CD14-positive monocyte (primary cell): Measurements from ENCODE around the gene ZFP36. TPM values are rescaled to one million over a fixed set of nuclear protein-coding genes. Genes with fewer than 3 reads are reported as not detected.

Experiments used
- DNase-seq, 3 donors: peaks; one replicate each; pipeline ENCODE4 v3.0.0-alpha.2; 2011 to 2022
- H2AFZ ChIP-seq: 2 replicates; pipeline ENCODE4 v1.6.0; 2012; ENCODE audit warnings: mild to moderate bottlenecking, low read depth, low read length, inconsistent platforms; ENCODE audit not compliant: insufficient read depth, poor library complexity, severe bottlenecking
- H3K27ac ChIP-seq, 2 donors: 1 replicate in 1 of 2; 2 replicates in 1 of 2; pipeline ENCODE4 v1.5.1; 2012 to 2013; ENCODE audit warnings: low read length in 2 of 2, control low read depth in 1 of 2, inconsistent platforms in 1 of 2, low read depth in 1 of 2, mild to moderate bottlenecking in 1 of 2
- H3K27me3 ChIP-seq, 2 donors: one replicate each; pipeline versions ENCODE4 v1.6.0 to v1.6.1; 2011 to 2013; ENCODE audit warnings: low read length in 2 of 2; ENCODE audit not compliant: control insufficient read depth in 2 of 2, insufficient read depth in 2 of 2
- H3K36me3 ChIP-seq, 2 donors: replicated peaks in 1 of 2; 1 replicate in 1 of 2; 2 replicates in 1 of 2; pipeline versions ENCODE4 v1.5.1 to v1.6.1; 2012 to 2013; ENCODE audit warnings: low read length in 2 of 2, control low read depth in 1 of 2, inconsistent platforms in 1 of 2, mild to moderate bottlenecking in 1 of 2; ENCODE audit not compliant: insufficient read depth in 2 of 2, control insufficient read depth in 1 of 2
- H3K4me1 ChIP-seq, 2 donors: 1 replicate in 1 of 2; 2 replicates in 1 of 2; pipeline versions ENCODE4 v1.5.1 to v1.6.1; 2012 to 2013; ENCODE audit warnings: low read length in 2 of 2, control low read depth in 1 of 2, inconsistent platforms in 1 of 2, mild to moderate bottlenecking in 1 of 2, moderate library complexity in 1 of 2; ENCODE audit not compliant: insufficient read depth in 2 of 2, control insufficient read depth in 1 of 2
- H3K4me2 ChIP-seq: replicated peaks from 2 replicates; pipeline ENCODE3; 2012; ENCODE audit warnings: low read length, moderate library complexity, mild to moderate bottlenecking; ENCODE audit not compliant: poor library complexity, severe bottlenecking; ENCODE audit errors: extremely low read depth
- H3K4me3 ChIP-seq, 3 experiments: fragments of 200-600 bp in 1 of 3; sonication (generic) in 1 of 3; replicated peaks in 1 of 3; 1 replicate in 2 of 3; 2 replicates in 1 of 3; pipeline ENCODE4 v1.5.1; 2011 to 2013; ENCODE audit warnings: low read length in 3 of 3, mild to moderate bottlenecking in 3 of 3, control low read depth in 2 of 3, low read depth in 2 of 3, inconsistent platforms in 1 of 3, moderate library complexity in 1 of 3
- H3K79me2 ChIP-seq: 2 replicates; pipeline ENCODE4 v1.6.0; 2012; ENCODE audit warnings: mild to moderate bottlenecking, control low read depth, inconsistent platforms, low read length, moderate library complexity; ENCODE audit not compliant: insufficient read depth
- H3K9ac ChIP-seq: 2 replicates; pipeline ENCODE4 v1.6.0; 2017; ENCODE audit warnings: low read length, mild to moderate bottlenecking; ENCODE audit not compliant: insufficient read depth, poor library complexity, severe bottlenecking
- H3K9me3 ChIP-seq, 2 donors: replicated peaks in 1 of 2; 1 replicate in 1 of 2; 2 replicates in 1 of 2; pipeline versions ENCODE4 v1.5.1 to v1.6.1; 2012 to 2013; ENCODE audit warnings: low read length in 2 of 2, control low read depth in 1 of 2; ENCODE audit not compliant: control insufficient read depth in 1 of 2, insufficient read depth in 1 of 2
- H4K20me1 ChIP-seq: 2 replicates; pipeline ENCODE4 v1.6.0; 2012; ENCODE audit warnings: mild to moderate bottlenecking, low read length, control low read depth, moderate library complexity; ENCODE audit not compliant: insufficient read depth
- H3K27ac Mint-ChIP-seq, 7 donors: one replicate each; pipeline ENCODE4 v1.8.0; 2020; ENCODE audit warnings: mild to moderate bottlenecking in 7 of 7, mixed read lengths in 7 of 7, moderate library complexity in 6 of 7, inconsistent platforms in 2 of 7
- H3K27me3 Mint-ChIP-seq, 3 donors: one replicate each; pipeline ENCODE4 v1.8.0; 2021 to 2022; ENCODE audit warnings: low read depth in 3 of 3, mild to moderate bottlenecking in 3 of 3, mixed read lengths in 3 of 3, moderate library complexity in 3 of 3, inconsistent platforms in 1 of 3
- H3K36me3 Mint-ChIP-seq, 2 donors: one replicate each; pipeline ENCODE4 v1.8.0; 2020; ENCODE audit warnings: mixed read lengths in 2 of 2, inconsistent platforms in 1 of 2, mild to moderate bottlenecking in 1 of 2
- H3K4me1 Mint-ChIP-seq: one replicate; pipeline ENCODE4 v1.8.0; 2020; ENCODE audit warnings: mild to moderate bottlenecking, mixed read lengths
- H3K4me3 Mint-ChIP-seq, 2 donors: one replicate each; pipeline ENCODE4 v1.8.0; 2020; ENCODE audit warnings: mild to moderate bottlenecking in 2 of 2, mixed read lengths in 2 of 2, moderate library complexity in 1 of 2
- H3K9me3 Mint-ChIP-seq, 7 donors: one replicate each; pipeline ENCODE4 v1.8.0; 2020 to 2022; ENCODE audit warnings: mixed read lengths in 7 of 7, mild to moderate bottlenecking in 6 of 7, moderate library complexity in 6 of 7, inconsistent platforms in 2 of 7
- CTCF ChIP-seq: fragments of 200-600 bp; IDR thresholded peaks from one replicate; pipeline ENCODE4 v1.8.0; 2022; ENCODE audit warnings: antibody characterized with exemption, mild to moderate bottlenecking
- WGBS: methylation state at CpG from one replicate; pipeline ENCODE4 v1.1.5; 2013; ENCODE audit warnings: missing lambda C conversion rate; ENCODE audit not compliant: insufficient coverage; 5-methylcytosine and 5-hydroxymethylcytosine counted together
- intact Hi-C, 2 donors: fragments of 100-400 bp; cut with micrococcal nuclease; formaldehyde crosslinking; loops; one replicate each; pipeline versions ENCODE4 v1.15.0 to v1.15.1; 2023
- polyA plus RNA-seq, 3 donors: library from polyadenylated mRNA; depleted of rRNA in 1 of 3; unstranded in 2 of 3; stranded (reverse) in 1 of 3; fragments of 300-500 nt in 2 of 3; fragments of >200 nt in 1 of 3; fragmentation: Illumina TruSeq in 2 of 3; gene quantifications; 1 replicate in 2 of 3; 2 replicates in 1 of 3; pipeline ENCODE4 v1.2.3, GENCODE V29; 2012 to 2021

ZFP36 gene
- polyA plus RNA-seq, 3 donors, result 473 to 2,084 (median 632) TPM

- WGBS, result 92% methylated on average over 22 of the region's 35 CpGs
- Histone ChIP-seq H2AFZ (no peak overlapping the region), H3K9ac (no peak overlapping the region), H3K4me1 (no peaks in the 10 kb centered on the region), H3K27ac (no peak overlapping the region), H4K20me1 (peaks cover 22% of the 10 kb centered on the region), H3K9me3 (no peaks in the 10 kb centered on the region), H3K79me2 (no peaks in the 10 kb centered on the region), H3K27me3 (peaks cover 0 to 2% of the 10 kb centered on the region in 2 donors), H3K4me2 (no peak overlapping the region), H3K4me3 (no peak overlapping the region), H3K36me3 (peaks cover 30 to 52% of the 10 kb centered on the region in 2 donors)
- H3K27me3 Mint-ChIP-seq, result peaks cover 0 to 4% (median 1%) of the 10 kb centered on the region in 3 donors
- peak overlapping the region in 4 of 7 donors; percentile 5 to 80 (median 60) for H3K27ac Mint-ChIP-seq
- intact Hi-C loops, result no loop called here
- no peak for TF ChIP-seq CTCF
- H3K4me3 Mint-ChIP-seq, result no peak overlapping the region
- H3K4me1 Mint-ChIP-seq, result peaks cover 1% of the 10 kb centered on the region
- peaks cover 37 to 49% of the 10 kb centered on the region in 2 donors for H3K36me3 Mint-ChIP-seq
- peaks cover 0 to 2% (median 0%) of the 10 kb centered on the region in 7 donors for H3K9me3 Mint-ChIP-seq
- no peak for DNase-seq
Observed at GRCh38 chr19:39423258-39424086, 16.8 kb downstream of the ZFP36 start.

- H3K27me3 ChIP-seq, result peaks cover 0 to 7% of the 10 kb centered on the region in 2 donors
- H3K9me3 Mint-ChIP-seq, result peaks cover 0 to 2% (median 0%) of the 10 kb centered on the region in 7 donors
- no peak for TF ChIP-seq CTCF
- no peak overlapping the region for H2AFZ ChIP-seq
- H3K4me3 ChIP-seq, result no peak overlapping the region
- H3K4me1 Mint-ChIP-seq, result no peaks in the 10 kb centered on the region
- peaks cover 25 to 44% of the 10 kb centered on the region in 2 donors for H3K36me3 ChIP-seq
- WGBS, result 91% methylated on average over 11 of the region's 16 CpGs
- H3K27ac Mint-ChIP-seq, result peak overlapping the region in 1 of 7 donors; percentile 5
- DNase-seq, result no peak
- H4K20me1 ChIP-seq, result peaks cover 22% of the 10 kb centered on the region
- no peak overlapping the region for H3K27ac ChIP-seq
- no peaks in the 10 kb centered on the region for H3K9me3 ChIP-seq
- H3K27me3 Mint-ChIP-seq, result peaks cover 2 to 6% (median 4%) of the 10 kb centered on the region in 3 donors
- no peaks in the 10 kb centered on the region for H3K79me2 ChIP-seq
- peaks cover 0 to 2% of the 10 kb centered on the region in 2 donors for H3K4me1 ChIP-seq
- H3K4me3 Mint-ChIP-seq, result no peak overlapping the region
- intact Hi-C loops, result no loop called here
- peaks cover 29 to 39% of the 10 kb centered on the region in 2 donors for H3K36me3 Mint-ChIP-seq
- H3K9ac ChIP-seq, result no peak overlapping the region
- H3K4me2 ChIP-seq, result no peak overlapping the region
Observed at GRCh38 chr19:39424934-39425333, 18.3 kb downstream of the ZFP36 start.
